PC-9 (cell line): ENCODE data around the gene NRIP1.

Experiments used
- CTCF ChIP-seq: fragments of 200-600 bp; sonication (generic); conservative IDR thresholded peaks from 2 replicates; pipeline ENCODE4 v1.6.1; 2017; ENCODE audit warnings: mixed run types, antibody characterized with exemption, mild to moderate bottlenecking, moderate library complexity
- EZH2 ChIP-seq: fragments of 200-600 bp; sonication (generic); IDR thresholded peaks from 2 replicates; pipeline ENCODE4 v1.8.0; 2017; ENCODE audit warnings: antibody characterized with exemption, low read depth

GRCh38 chr21:14956807-14957206 lies 108.0 kb downstream of the NRIP1 start:
- TF ChIP-seq EZH2 (no peak), CTCF (no peak)
